Hepatocyte (in vitro differentiated cells): Measurements from ENCODE around the gene TOR1B.

Source experiments
- CTCF ChIP-seq: fragments of 200-600 bp; sonication (generic); IDR thresholded peaks from 2 replicates; pipeline ENCODE4 v1.5.1; 2016; ENCODE audit warnings: antibody characterized with exemption, mild to moderate bottlenecking; ENCODE audit not compliant: poor library complexity
- EZH2 ChIP-seq: fragments of 200-600 bp; sonication (generic); IDR thresholded peaks from 2 replicates; pipeline ENCODE4 v1.6.1; 2016; ENCODE audit warnings: antibody characterized with exemption, mild to moderate bottlenecking, borderline replicate concordance

GRCh38 chr9:129858167-129858962, 55.4 kb downstream of the TOR1B start:
- TF ChIP-seq CTCF, result no peak
- TF ChIP-seq EZH2, result no peak
